ENCODE measurements around the gene DR1. TPM values are rescaled to one million over a fixed set of nuclear protein-coding genes. Genes with fewer than 3 reads are reported as not detected.

Gene DR1
- total RNA-seq, 1 donor from 2014 or later: 37.7 TPM

GRCh38 chr1:93399781-93400180, 54.1 kb downstream of the DR1 start:
- DNase-seq (ENCODE audit: low spot score in 2 of 2, unreplicated experiment in 2 of 2): no peak
- H3K27ac Mint-ChIP-seq: peak overlapping the region; percentile 14
- H3K36me3 Mint-ChIP-seq: peaks cover 2% of the 10 kb centered on the region
- peaks cover 22% of the 10 kb centered on the region for H3K9me3 Mint-ChIP-seq
- peaks cover 10% of the 10 kb centered on the region for H3K4me1 Mint-ChIP-seq
- TF ChIP-seq CTCF (IDR thresholded peaks at IDR 0.05; ENCODE audit: unreplicated experiment): no peak
- no peak overlapping the region for H3K4me3 Mint-ChIP-seq
- no peaks in the 10 kb centered on the region for H3K27me3 Mint-ChIP-seq (ENCODE audit: low read depth)

GRCh38 chr1:93408203-93408602, 62.5 kb downstream of the DR1 start:
- H3K9me3 Mint-ChIP-seq: peaks cover 24% of the 10 kb centered on the region

GRCh38 chr1:93411000-93411399, 65.3 kb downstream of the DR1 start:
- H3K27ac Mint-ChIP-seq: no peak overlapping the region
- no peaks in the 10 kb centered on the region for H3K4me1 Mint-ChIP-seq
- no peaks in the 10 kb centered on the region for H3K27me3 Mint-ChIP-seq (ENCODE audit: low read depth)
- H3K9me3 Mint-ChIP-seq: peaks cover 11% of the 10 kb centered on the region
- peaks cover 3% of the 10 kb centered on the region for H3K36me3 Mint-ChIP-seq
- DNase-seq (ENCODE audit: low spot score in 2 of 2, unreplicated experiment in 2 of 2): no peak
- TF ChIP-seq CTCF (IDR thresholded peaks at IDR 0.05; ENCODE audit: unreplicated experiment): no peak
- H3K4me3 Mint-ChIP-seq: no peak overlapping the region

More at GRCh38 chr1:93408203-93408602, 62.5 kb downstream of the DR1 start:
- H3K27me3 Mint-ChIP-seq (ENCODE audit: low read depth): no peaks in the 10 kb centered on the region
- no peak overlapping the region for H3K4me3 Mint-ChIP-seq
- DNase-seq (ENCODE audit: low spot score in 2 of 2, unreplicated experiment in 2 of 2): no peak
- no peak for TF ChIP-seq CTCF (IDR thresholded peaks at IDR 0.05; ENCODE audit: unreplicated experiment)
- peaks cover 4% of the 10 kb centered on the region for H3K36me3 Mint-ChIP-seq
- no peak overlapping the region for H3K27ac Mint-ChIP-seq
- no peaks in the 10 kb centered on the region for H3K4me1 Mint-ChIP-seq

- no peaks in the 10 kb centered on the region for H3K27me3 Mint-ChIP-seq (ENCODE audit: low read depth)
- no peaks in the 10 kb centered on the region for H3K36me3 Mint-ChIP-seq
- no peak overlapping the region for H3K27ac Mint-ChIP-seq
- no peaks in the 10 kb centered on the region for H3K4me1 Mint-ChIP-seq
- no peak overlapping the region for H3K4me3 Mint-ChIP-seq
- H3K9me3 Mint-ChIP-seq: peaks cover 7% of the 10 kb centered on the region
- DNase-seq (ENCODE audit: low spot score in 2 of 2, unreplicated experiment in 2 of 2): no peak
- TF ChIP-seq CTCF (IDR thresholded peaks at IDR 0.05; ENCODE audit: unreplicated experiment): no peak
Measured at GRCh38 chr1:93414749-93415148, 69.0 kb downstream of the DR1 start.

- Mint-ChIP-seq H3K4me3 (no peak overlapping the region), H3K27ac (no peak overlapping the region), H3K9me3 (peaks cover 7% of the 10 kb centered on the region), H3K27me3 (ENCODE audit: low read depth) (no peaks in the 10 kb centered on the region), H3K36me3 (no peaks in the 10 kb centered on the region), H3K4me1 (no peaks in the 10 kb centered on the region)
- TF ChIP-seq CTCF (IDR thresholded peaks at IDR 0.05; ENCODE audit: unreplicated experiment): no peak
- no peak for DNase-seq (ENCODE audit: low spot score in 2 of 2, unreplicated experiment in 2 of 2)
Measured at GRCh38 chr1:93415296-93415695, 69.6 kb downstream of the DR1 start.

GRCh38 chr1:93416183-93416582, 70.5 kb downstream of the DR1 start:
- no peak for TF ChIP-seq CTCF (IDR thresholded peaks at IDR 0.05; ENCODE audit: unreplicated experiment)
- H3K4me1 Mint-ChIP-seq: no peaks in the 10 kb centered on the region
- H3K9me3 Mint-ChIP-seq: peaks cover 7% of the 10 kb centered on the region
- no peak overlapping the region for H3K27ac Mint-ChIP-seq
- no peaks in the 10 kb centered on the region for H3K27me3 Mint-ChIP-seq (ENCODE audit: low read depth)
- no peak for DNase-seq (ENCODE audit: low spot score in 2 of 2, unreplicated experiment in 2 of 2)
- H3K36me3 Mint-ChIP-seq: no peaks in the 10 kb centered on the region
- H3K4me3 Mint-ChIP-seq: no peak overlapping the region

Measured in mesothelial cell of epicardium (in vitro differentiated cells).